Measurements from ENCODE around the gene CFHR4.
"Not testable (repeated sequence)": the region's sequence is repeated elsewhere in the genome, so short reads cannot be mapped to it uniquely, and the experiment has no call there.

The CFHR4 gene

DNA sequence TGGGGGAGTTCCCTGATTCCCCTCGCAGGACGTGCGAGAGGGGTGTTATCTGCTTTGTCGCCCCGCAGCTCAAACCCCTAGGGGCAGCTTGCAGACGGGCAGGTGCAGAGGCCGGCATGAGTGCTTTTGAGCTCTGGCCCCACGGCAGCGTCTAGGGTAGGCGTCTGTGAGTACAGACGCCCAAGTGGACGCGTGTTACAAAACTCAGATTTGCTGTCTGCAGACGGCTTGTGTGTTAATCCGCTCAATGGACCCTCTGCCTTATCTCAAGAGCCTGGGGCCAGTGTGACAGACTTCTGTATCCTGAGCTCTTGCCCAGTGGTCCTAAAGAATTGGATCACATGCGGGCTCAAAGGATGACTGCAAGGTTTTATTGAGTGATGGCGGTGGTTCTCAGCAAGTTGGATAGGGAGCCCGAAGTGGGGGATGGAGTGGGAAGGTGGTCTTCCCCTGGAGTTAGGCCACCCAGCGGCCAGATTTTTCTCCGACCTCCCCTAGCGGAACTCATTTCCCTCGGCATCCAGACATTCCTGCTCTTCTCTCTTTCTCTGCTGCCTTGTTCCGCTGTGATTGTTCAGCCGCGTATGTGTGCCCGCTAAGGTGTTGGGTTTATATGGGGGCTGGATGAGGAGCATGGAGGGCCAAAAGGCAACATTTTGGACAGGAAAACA is 9.4 kb downstream of the CFHR4 start:
- DNase-seq (ENCODE audit: low read depth) = no peak
- H3K4me3 ChIP-seq (ENCODE audit: low read length) = peak overlapping the region; percentile 51
- peak; percentile 35 for TF ChIP-seq CTCF (conservative IDR thresholded peaks at IDR 0.05; ENCODE audit: low read depth, low read length)

DNA sequence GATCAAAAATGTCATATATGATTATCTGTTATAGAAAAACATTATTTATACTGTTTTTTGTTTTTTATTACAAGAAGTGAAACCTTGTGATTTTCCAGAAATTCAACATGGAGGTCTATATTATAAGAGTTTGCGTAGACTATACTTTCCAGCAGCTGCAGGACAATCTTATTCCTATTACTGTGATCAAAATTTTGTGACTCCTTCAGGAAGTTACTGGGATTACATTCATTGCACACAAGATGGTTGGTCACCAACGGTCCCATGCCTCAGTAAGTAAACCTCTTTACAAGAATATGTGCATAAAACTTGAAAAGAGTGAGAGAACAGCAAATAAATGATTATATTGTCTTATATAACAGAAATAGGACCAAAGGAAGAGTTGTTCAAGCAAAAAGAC is 14.5 kb downstream of the CFHR4 start:
- no peak overlapping the region for H3K4me3 ChIP-seq (ENCODE audit: low read length)
- TF ChIP-seq CTCF (conservative IDR thresholded peaks at IDR 0.05; ENCODE audit: low read depth, low read length) = no peak
- DNase-seq (ENCODE audit: low read depth) = no peak

GRCh38 chr1:196910215-196910614 is 22.4 kb downstream of the CFHR4 start:
- no peak for TF ChIP-seq CTCF (conservative IDR thresholded peaks at IDR 0.05; ENCODE audit: low read depth, low read length)
- DNase-seq (ENCODE audit: low read depth) = no peak
- H3K4me3 ChIP-seq (ENCODE audit: low read length) = no peak overlapping the region

DNA sequence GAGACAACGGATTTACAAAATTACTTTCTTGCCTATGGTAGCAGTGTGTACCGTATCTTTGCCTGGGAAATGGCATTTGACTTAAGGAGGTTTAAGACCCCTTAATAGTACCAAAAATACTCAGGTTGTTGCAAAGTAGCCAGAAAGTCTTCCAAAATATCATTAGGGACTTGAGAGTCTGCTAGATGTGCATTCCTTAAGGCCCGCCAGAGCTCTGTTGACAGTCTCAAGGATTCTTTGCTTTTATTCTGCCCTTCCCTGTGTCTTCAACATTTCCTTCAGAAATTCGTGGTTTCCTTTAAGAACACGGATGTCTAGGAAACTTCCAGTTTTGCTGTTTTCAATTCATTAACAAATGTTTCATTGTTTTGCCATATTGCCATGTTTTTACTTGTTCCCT is 24.4 kb downstream of the CFHR4 start:
- not testable (repeated sequence) for H3K4me3 ChIP-seq (ENCODE audit: low read length)

GRCh38 chr1:196926839-196927238 is 39.0 kb downstream of the CFHR4 start:
- not testable (repeated sequence) for DNase-seq (ENCODE audit: low read depth)

More for the DNA sequence above, 24.4 kb downstream of the CFHR4 start:
- not testable (repeated sequence) for DNase-seq (ENCODE audit: low read depth)

GRCh38 chr1:196932853-196933252 is 45.0 kb downstream of the CFHR4 start:
- not testable (repeated sequence) for DNase-seq (ENCODE audit: low read depth); H3K4me3 ChIP-seq (ENCODE audit: low read length)

More at GRCh38 chr1:196926839-196927238, 39.0 kb downstream of the CFHR4 start:
- not testable (repeated sequence) for H3K4me3 ChIP-seq (ENCODE audit: low read length)

GRCh38 chr1:196933531-196934189 is 45.8 kb downstream of the CFHR4 start:
- TF ChIP-seq CTCF (conservative IDR thresholded peaks at IDR 0.05; ENCODE audit: low read depth, low read length) = no peak
- H3K4me3 ChIP-seq (ENCODE audit: low read length) = no peak overlapping the region
- DNase-seq (ENCODE audit: low read depth) = no peak

GRCh38 chr1:196941474-196941873 is 53.6 kb downstream of the CFHR4 start:
- DNase-seq (ENCODE audit: low read depth); H3K4me3 ChIP-seq (ENCODE audit: low read length): not testable (repeated sequence)

- DNase-seq (ENCODE audit: low read depth); H3K4me3 ChIP-seq (ENCODE audit: low read length): not testable (repeated sequence)
These were observed 55.7 kb downstream of the CFHR4 start, which contains the start of gene CFHR2 for GRCh38 chr1:196943568-196943967. TSS of gene CFHR2 (plus strand) at chr1:196943738. CDS start at chr1:196943881, 143 bp downstream.
